GM18498 (cell line): ENCODE measurements around the gene PABPN1.

Experiments
- ATAC-seq: cut with Tn5 transposase; IDR thresholded peaks from one replicate; pipeline ENCODE4 v1.9.1; 2021; ENCODE audit warnings: mild to moderate bottlenecking, moderate library complexity; ENCODE audit not compliant: unreplicated experiment

PABPN1 gene

GRCh38 chr14:23356662-23357061 is 35.4 kb downstream of the PABPN1 start:
- no peak for ATAC-seq

- ATAC-seq, result no peak
These were observed 36.0 kb downstream of the PABPN1 start for GRCh38 chr14:23357261-23357660.

GRCh38 chr14:23358042-23358441 is 36.8 kb downstream of the PABPN1 start:
- no peak for ATAC-seq

- ATAC-seq, result no peak
These were observed 37.4 kb downstream of the PABPN1 start for GRCh38 chr14:23358553-23359166.

GRCh38 chr14:23359167-23359626 is 37.9 kb downstream of the PABPN1 start:
- ATAC-seq, result no peak

GRCh38 chr14:23359722-23360447 is 38.6 kb downstream of the PABPN1 start:
- ATAC-seq, result no peak

- ATAC-seq, result no peak
These were observed 39.2 kb downstream of the PABPN1 start for GRCh38 chr14:23360496-23360895.

- no peak for ATAC-seq
These were observed 40.1 kb downstream of the PABPN1 start for GRCh38 chr14:23361320-23361719.

- no peak for ATAC-seq
These were observed 40.5 kb downstream of the PABPN1 start for GRCh38 chr14:23361763-23362162.

GRCh38 chr14:23362200-23362599 is 40.9 kb downstream of the PABPN1 start:
- ATAC-seq, result no peak

- no peak for ATAC-seq
These were observed 43.1 kb downstream of the PABPN1 start for GRCh38 chr14:23364164-23365035.

- ATAC-seq, result no peak
These were observed 43.9 kb downstream of the PABPN1 start, which contains the start of gene EFS for GRCh38 chr14:23365036-23365731. Gene EFS, minus strand, starts transcription at chr14:23365172. Its CDS starts 147 bp downstream, at chr14:23365025.

GRCh38 chr14:23365732-23366425 is 44.6 kb downstream of the PABPN1 start:
- ATAC-seq, result no peak

- ATAC-seq, result no peak
These were observed 45.2 kb downstream of the PABPN1 start for GRCh38 chr14:23366426-23366921.

- no peak for ATAC-seq
These were observed 49.0 kb downstream of the PABPN1 start for GRCh38 chr14:23370221-23370620.

GRCh38 chr14:23371865-23372264 is 50.6 kb downstream of the PABPN1 start:
- ATAC-seq, result no peak

GRCh38 chr14:23372509-23372908 is 51.3 kb downstream of the PABPN1 start, which contains the start of gene IL25:
Gene IL25, plus strand, starts transcription at chr14:23372809.
- ATAC-seq, result no peak

GRCh38 chr14:23373041-23373440 is 51.8 kb downstream of the PABPN1 start:
- ATAC-seq, result no peak
